GM18498 (cell line): ENCODE measurements around the gene FABP1.

ENCODE experiments used
- ATAC-seq: cut with Tn5 transposase; IDR thresholded peaks from one replicate; pipeline ENCODE4 v1.9.1; 2021; ENCODE audit warnings: mild to moderate bottlenecking, moderate library complexity; ENCODE audit not compliant: unreplicated experiment

The FABP1 gene

GRCh38 chr2:88127888-88128653 lies at the start of gene FABP1:
Gene FABP1 (minus strand): TSS chr2:88128062. CDS start chr2:88128017, 45 bp downstream.
- no peak for ATAC-seq

GRCh38 chr2:88177556-88177955 lies 49.7 kb upstream of the FABP1 start:
- ATAC-seq = no peak

GRCh38 chr2:88176352-88176984 lies 48.6 kb upstream of the FABP1 start:
- ATAC-seq = no peak

- ATAC-seq = no peak
These were observed 45.0 kb upstream of the FABP1 start for GRCh38 chr2:88172882-88173281.

- no peak for ATAC-seq
These were observed 44.1 kb upstream of the FABP1 start for GRCh38 chr2:88171966-88172365.

GRCh38 chr2:88170472-88170892 lies 42.6 kb upstream of the FABP1 start:
- peak; percentile 21 for ATAC-seq

GRCh38 chr2:88168386-88168785 lies 40.5 kb upstream of the FABP1 start:
- no peak for ATAC-seq

GRCh38 chr2:88167740-88168139 lies 39.9 kb upstream of the FABP1 start:
- ATAC-seq = no peak

- ATAC-seq = no peak
These were observed 37.6 kb upstream of the FABP1 start for GRCh38 chr2:88165332-88166003.

GRCh38 chr2:88161446-88162244 lies 33.8 kb upstream of the FABP1 start:
- ATAC-seq = no peak

GRCh38 chr2:88160517-88160916 lies 32.7 kb upstream of the FABP1 start:
- ATAC-seq = no peak

GRCh38 chr2:88159955-88160415 lies 32.1 kb upstream of the FABP1 start:
- ATAC-seq = peak; percentile 71

- ATAC-seq = no peak
These were observed 31.6 kb upstream of the FABP1 start for GRCh38 chr2:88159481-88159880.

- no peak for ATAC-seq
These were observed 21.1 kb upstream of the FABP1 start for GRCh38 chr2:88148929-88149438.

GRCh38 chr2:88147145-88147544 lies 19.3 kb upstream of the FABP1 start:
- ATAC-seq = no peak

- no peak for ATAC-seq
These were observed 18.7 kb upstream of the FABP1 start for GRCh38 chr2:88146590-88146989.

- no peak for ATAC-seq
These were observed 17.1 kb upstream of the FABP1 start for GRCh38 chr2:88144914-88145497.

- no peak for ATAC-seq
These were observed 16.4 kb upstream of the FABP1 start for GRCh38 chr2:88144271-88144670.

- ATAC-seq = no peak
These were observed 14.1 kb upstream of the FABP1 start for GRCh38 chr2:88141952-88142351.

GRCh38 chr2:88139804-88140203 lies 11.9 kb upstream of the FABP1 start:
- ATAC-seq = no peak
